Measurements from ENCODE around the gene SLC37A2. TPM values are rescaled to one million over a fixed set of nuclear protein-coding genes. Genes with fewer than 3 reads are reported as not detected.
A peak's percentile ranks its signal among the peaks of the same experiment; 100 is the strongest.

SLC37A2 gene
- polyA plus RNA-seq, 4 donors, result 1.1 to 19.8 (median 10.6) TPM

GRCh38 chr11:125094731-125095130, 31.6 kb downstream of the SLC37A2 start:
- DNase-seq (no peak), FAIRE-seq (no peak)
- Histone ChIP-seq H3K9me3 (ENCODE audit: control insufficient read depth in 2 of 2, insufficient read depth in 1 of 2, low read depth in 1 of 2, low read length in 1 of 2) (no peaks in the 10 kb centered on the region), H3K4me1 (ENCODE audit: control insufficient read depth in 3 of 3, insufficient read depth in 2 of 3, low read depth in 1 of 3, low read length in 2 of 3) (peaks cover 0 to 8% (median 0%) of the 10 kb centered on the region in 3 donors), H3K27ac (ENCODE audit: low read depth in 1 of 3, low read length in 2 of 3) (no peak overlapping the region), H3K36me3 (ENCODE audit: control insufficient read depth in 3 of 3, insufficient read depth in 2 of 3, low read depth in 1 of 3, low read length in 3 of 3) (peaks cover 0 to 10% (median 0%) of the 10 kb centered on the region in 3 donors), H3K27me3 (ENCODE audit: control insufficient read depth in 3 of 3, insufficient read depth in 3 of 3, low read length in 3 of 3) (no peaks in the 10 kb centered on the region), H3K4me3 (ENCODE audit: low read depth in 1 of 3, low read length in 3 of 3) (no peak overlapping the region)
- WGBS, 3 donors, result 94 to 98% (median 96%) methylated on average over 2 of the region's 2 CpGs

GRCh38 chr11:125100136-125100535, 37.0 kb downstream of the SLC37A2 start:
- H3K4me3 ChIP-seq (ENCODE audit: low read depth in 1 of 3, low read length in 3 of 3), result no peak overlapping the region
- no peak overlapping the region for H3K27ac ChIP-seq (ENCODE audit: low read depth in 1 of 3, low read length in 2 of 3)
- no peaks in the 10 kb centered on the region for H3K4me1 ChIP-seq (ENCODE audit: control insufficient read depth in 3 of 3, insufficient read depth in 2 of 3, low read depth in 1 of 3, low read length in 2 of 3)
- H3K27me3 ChIP-seq (ENCODE audit: control insufficient read depth in 3 of 3, insufficient read depth in 3 of 3, low read length in 3 of 3), result no peaks in the 10 kb centered on the region
- peaks cover 0 to 9% (median 5%) of the 10 kb centered on the region in 3 donors for H3K36me3 ChIP-seq (ENCODE audit: control insufficient read depth in 3 of 3, insufficient read depth in 2 of 3, low read depth in 1 of 3, low read length in 3 of 3)
- no peaks in the 10 kb centered on the region for H3K9me3 ChIP-seq (ENCODE audit: control insufficient read depth in 2 of 2, insufficient read depth in 1 of 2, low read depth in 1 of 2, low read length in 1 of 2)
- DNase-seq (no peak), FAIRE-seq (no peak)
- 92 to 94% (median 93%) methylated on average over 2 of the region's 2 CpGs for WGBS, 3 donors

GRCh38 chr11:125101596-125101995, 38.5 kb downstream of the SLC37A2 start:
- Histone ChIP-seq H3K9me3 (ENCODE audit: control insufficient read depth in 2 of 2, insufficient read depth in 1 of 2, low read depth in 1 of 2, low read length in 1 of 2) (no peaks in the 10 kb centered on the region), H3K27me3 (ENCODE audit: control insufficient read depth in 3 of 3, insufficient read depth in 3 of 3, low read length in 3 of 3) (no peaks in the 10 kb centered on the region), H3K4me1 (ENCODE audit: control insufficient read depth in 3 of 3, insufficient read depth in 2 of 3, low read depth in 1 of 3, low read length in 2 of 3) (no peaks in the 10 kb centered on the region), H3K27ac (ENCODE audit: low read depth in 1 of 3, low read length in 2 of 3) (peak overlapping the region in 2 of 3 donors; percentile 20 to 68), H3K36me3 (ENCODE audit: control insufficient read depth in 3 of 3, insufficient read depth in 2 of 3, low read depth in 1 of 3, low read length in 3 of 3) (peaks cover 0 to 9% (median 5%) of the 10 kb centered on the region in 3 donors), H3K4me3 (ENCODE audit: low read depth in 1 of 3, low read length in 3 of 3) (no peak overlapping the region)
- FAIRE-seq, result no peak
- 61 to 67% (median 63%) methylated on average over 3 of the region's 3 CpGs for WGBS, 3 donors
- DNase-seq, result no peak

GRCh38 chr11:125102025-125102424, 38.9 kb downstream of the SLC37A2 start:
- FAIRE-seq (no peak), DNase-seq (no peak)
- peak overlapping the region in 2 of 3 donors; percentile 20 to 40 for H3K27ac ChIP-seq (ENCODE audit: low read depth in 1 of 3, low read length in 2 of 3)
- no peaks in the 10 kb centered on the region for H3K27me3 ChIP-seq (ENCODE audit: control insufficient read depth in 3 of 3, insufficient read depth in 3 of 3, low read length in 3 of 3)
- H3K4me3 ChIP-seq (ENCODE audit: low read depth in 1 of 3, low read length in 3 of 3), result no peak overlapping the region
- 76 to 96% (median 91%) methylated on average over 19 of the region's 19 CpGs for WGBS, 3 donors
- no peaks in the 10 kb centered on the region for H3K4me1 ChIP-seq (ENCODE audit: control insufficient read depth in 3 of 3, insufficient read depth in 2 of 3, low read depth in 1 of 3, low read length in 2 of 3)
- peaks cover 0 to 9% (median 5%) of the 10 kb centered on the region in 3 donors for H3K36me3 ChIP-seq (ENCODE audit: control insufficient read depth in 3 of 3, insufficient read depth in 2 of 3, low read depth in 1 of 3, low read length in 3 of 3)
- H3K9me3 ChIP-seq (ENCODE audit: control insufficient read depth in 2 of 2, insufficient read depth in 1 of 2, low read depth in 1 of 2, low read length in 1 of 2), result no peaks in the 10 kb centered on the region

GRCh38 chr11:125102510-125102909, 39.4 kb downstream of the SLC37A2 start:
- Histone ChIP-seq H3K4me3 (ENCODE audit: low read depth in 1 of 3, low read length in 3 of 3) (no peak overlapping the region), H3K27me3 (ENCODE audit: control insufficient read depth in 3 of 3, insufficient read depth in 3 of 3, low read length in 3 of 3) (no peaks in the 10 kb centered on the region), H3K4me1 (ENCODE audit: control insufficient read depth in 3 of 3, insufficient read depth in 2 of 3, low read depth in 1 of 3, low read length in 2 of 3) (no peaks in the 10 kb centered on the region), H3K9me3 (ENCODE audit: control insufficient read depth in 2 of 2, insufficient read depth in 1 of 2, low read depth in 1 of 2, low read length in 1 of 2) (no peaks in the 10 kb centered on the region), H3K27ac (ENCODE audit: low read depth in 1 of 3, low read length in 2 of 3) (peak overlapping the region in 1 of 3 donors; percentile 37), H3K36me3 (ENCODE audit: control insufficient read depth in 3 of 3, insufficient read depth in 2 of 3, low read depth in 1 of 3, low read length in 3 of 3) (peaks cover 0 to 9% (median 5%) of the 10 kb centered on the region in 3 donors)
- FAIRE-seq (no peak), DNase-seq (no peak)
- 90 to 96% (median 91%) methylated on average over 7 of the region's 7 CpGs for WGBS, 3 donors

GRCh38 chr11:125105926-125106325, 42.8 kb downstream of the SLC37A2 start:
- no peaks in the 10 kb centered on the region for H3K36me3 ChIP-seq (ENCODE audit: control insufficient read depth in 3 of 3, insufficient read depth in 2 of 3, low read depth in 1 of 3, low read length in 3 of 3)
- H3K9me3 ChIP-seq (ENCODE audit: control insufficient read depth in 2 of 2, insufficient read depth in 1 of 2, low read depth in 1 of 2, low read length in 1 of 2), result no peaks in the 10 kb centered on the region
- no peaks in the 10 kb centered on the region for H3K27me3 ChIP-seq (ENCODE audit: control insufficient read depth in 3 of 3, insufficient read depth in 3 of 3, low read length in 3 of 3)
- H3K4me3 ChIP-seq (ENCODE audit: low read depth in 1 of 3, low read length in 3 of 3), result no peak overlapping the region
- FAIRE-seq, result no peak
- no peak for DNase-seq
- 18 to 97% (median 94%) methylated on average over 1 of the region's 1 CpG for WGBS, 3 donors
- no peak overlapping the region for H3K27ac ChIP-seq (ENCODE audit: low read depth in 1 of 3, low read length in 2 of 3)
- H3K4me1 ChIP-seq (ENCODE audit: control insufficient read depth in 3 of 3, insufficient read depth in 2 of 3, low read depth in 1 of 3, low read length in 2 of 3), result peaks cover 0 to 4% (median 0%) of the 10 kb centered on the region in 3 donors

GRCh38 chr11:125108469-125108868, 45.4 kb downstream of the SLC37A2 start:
- no peak for DNase-seq
- 61 to 82% (median 78%) methylated on average over 3 of the region's 3 CpGs for WGBS, 3 donors
- FAIRE-seq, result no peak
- no peak overlapping the region for H3K27ac ChIP-seq (ENCODE audit: low read depth in 1 of 3, low read length in 2 of 3)
- H3K27me3 ChIP-seq (ENCODE audit: control insufficient read depth in 3 of 3, insufficient read depth in 3 of 3, low read length in 3 of 3), result no peaks in the 10 kb centered on the region
- no peak overlapping the region for H3K4me3 ChIP-seq (ENCODE audit: low read depth in 1 of 3, low read length in 3 of 3)
- H3K9me3 ChIP-seq (ENCODE audit: control insufficient read depth in 2 of 2, insufficient read depth in 1 of 2, low read depth in 1 of 2, low read length in 1 of 2), result peaks cover 0 to 5% of the 10 kb centered on the region in 2 donors
- peaks cover 0 to 4% (median 0%) of the 10 kb centered on the region in 3 donors for H3K4me1 ChIP-seq (ENCODE audit: control insufficient read depth in 3 of 3, insufficient read depth in 2 of 3, low read depth in 1 of 3, low read length in 2 of 3)
- no peaks in the 10 kb centered on the region for H3K36me3 ChIP-seq (ENCODE audit: control insufficient read depth in 3 of 3, insufficient read depth in 2 of 3, low read depth in 1 of 3, low read length in 3 of 3)

- WGBS, 3 donors, result 45 to 51% (median 47%) methylated on average over 4 of the region's 4 CpGs
- no peak for DNase-seq
- no peak for FAIRE-seq
- H3K27ac ChIP-seq (ENCODE audit: low read depth in 1 of 3, low read length in 2 of 3), result no peak overlapping the region
- peak overlapping the region in 2 of 3 donors; percentile 73 to 86 for H3K4me3 ChIP-seq (ENCODE audit: low read depth in 1 of 3, low read length in 3 of 3)
- no peaks in the 10 kb centered on the region for H3K36me3 ChIP-seq (ENCODE audit: control insufficient read depth in 3 of 3, insufficient read depth in 2 of 3, low read depth in 1 of 3, low read length in 3 of 3)
- H3K4me1 ChIP-seq (ENCODE audit: control insufficient read depth in 3 of 3, insufficient read depth in 2 of 3, low read depth in 1 of 3, low read length in 2 of 3), result peaks cover 0 to 4% (median 0%) of the 10 kb centered on the region in 3 donors
- H3K27me3 ChIP-seq (ENCODE audit: control insufficient read depth in 3 of 3, insufficient read depth in 3 of 3, low read length in 3 of 3), result no peaks in the 10 kb centered on the region
- H3K9me3 ChIP-seq (ENCODE audit: control insufficient read depth in 2 of 2, insufficient read depth in 1 of 2, low read depth in 1 of 2, low read length in 1 of 2), result peaks cover 0 to 5% of the 10 kb centered on the region in 2 donors
Measured at GRCh38 chr11:125110506-125110905, 47.4 kb downstream of the SLC37A2 start.

- Histone ChIP-seq H3K4me3 (ENCODE audit: low read depth in 1 of 3, low read length in 3 of 3) (peak overlapping the region; percentile 64 to 86 (median 73)), H3K27me3 (ENCODE audit: control insufficient read depth in 3 of 3, insufficient read depth in 3 of 3, low read length in 3 of 3) (no peaks in the 10 kb centered on the region), H3K36me3 (ENCODE audit: control insufficient read depth in 3 of 3, insufficient read depth in 2 of 3, low read depth in 1 of 3, low read length in 3 of 3) (no peaks in the 10 kb centered on the region), H3K9me3 (ENCODE audit: control insufficient read depth in 2 of 2, insufficient read depth in 1 of 2, low read depth in 1 of 2, low read length in 1 of 2) (peaks cover 0 to 5% of the 10 kb centered on the region in 2 donors), H3K4me1 (ENCODE audit: control insufficient read depth in 3 of 3, insufficient read depth in 2 of 3, low read depth in 1 of 3, low read length in 2 of 3) (peaks cover 0 to 4% (median 0%) of the 10 kb centered on the region in 3 donors), H3K27ac (ENCODE audit: low read depth in 1 of 3, low read length in 2 of 3) (peak overlapping the region; percentile 87 to 89 (median 88))
- DNase-seq (no peak), FAIRE-seq (no peak)
- WGBS, 3 donors, result 0 to 1% (median 0%) methylated on average over 9 of the region's 9 CpGs
Measured at GRCh38 chr11:125111001-125111342, 47.9 kb downstream of the SLC37A2 start.
